Measurements from ENCODE around the gene VSTM4.

- TF ChIP-seq POLR2A (IDR thresholded peaks at IDR 0.05) (no peak), CTCF (IDR thresholded peaks at IDR 0.05) (no peak), POLR2AphosphoS5 (IDR thresholded peaks at IDR 0.05) (no peak)
These were observed 13.5 kb upstream of the VSTM4 start for GRCh38 chr10:49128854-49129253.
